ENCODE results near the gene MSLN. TPM values are rescaled to one million over a fixed set of nuclear protein-coding genes. Genes with fewer than 3 reads are reported as not detected.

MSLN gene
- total RNA-seq, 4 donors from 2014 or later, result 1.5 TPM; not detected in 3

DNA sequence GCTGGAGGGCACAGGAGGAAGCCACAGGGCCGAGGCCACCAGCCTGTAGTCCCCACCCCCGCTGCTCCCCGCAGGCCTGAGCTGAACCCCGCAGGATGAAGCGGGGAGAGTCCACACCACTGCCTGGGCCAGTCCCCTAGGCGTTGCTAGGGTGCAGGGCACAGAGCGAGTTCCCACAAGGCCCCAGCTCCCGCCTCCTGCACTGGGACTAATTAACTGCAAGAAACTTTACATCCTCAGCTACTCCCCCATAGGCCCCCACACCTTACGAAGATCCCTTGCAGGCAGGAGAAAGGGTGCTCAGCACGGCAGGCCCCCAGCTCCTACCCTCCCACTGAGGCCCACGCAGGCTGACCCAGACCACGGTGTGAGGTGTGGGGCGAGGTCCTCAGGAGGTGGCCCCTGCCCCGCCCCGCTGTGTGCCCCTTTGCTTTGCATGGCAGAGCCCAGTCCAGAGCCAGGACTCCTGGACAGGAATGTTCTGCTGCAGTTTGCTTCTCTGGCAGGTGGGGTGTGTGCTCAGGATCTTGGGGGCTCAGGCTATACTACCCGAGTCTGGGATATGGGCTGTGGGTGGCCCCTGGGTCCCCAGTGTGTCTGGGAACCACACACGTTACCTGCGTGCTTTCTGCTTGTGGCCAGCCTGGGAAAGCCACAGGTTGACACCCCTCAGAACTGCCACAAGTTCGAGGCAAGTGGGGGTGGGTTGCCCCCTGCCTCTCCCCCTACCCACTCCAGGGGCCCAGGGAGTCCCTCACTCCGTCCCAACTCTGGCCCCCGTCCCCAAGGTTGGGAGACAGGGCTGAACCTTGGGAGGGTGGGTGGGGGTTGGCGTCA is 38.8 kb downstream of the MSLN start:
- Histone ChIP-seq H3K27me3 (peaks cover 0 to 76% of the 10 kb centered on the region in 2 donors), H3K9me3 (no peaks in the 10 kb centered on the region), H3K27ac (no peak overlapping the region), H3K4me3 (no peak overlapping the region), H3K36me3 (peaks cover 0 to 15% (median 0%) of the 10 kb centered on the region in 3 donors), H3K4me1 (peaks cover 0 to 4% (median 0%) of the 10 kb centered on the region in 4 donors)
- TF ChIP-seq EP300 (IDR thresholded peaks at IDR 0.05), result no peak
- TF ChIP-seq CTCF (IDR thresholded peaks at IDR 0.05), result no peak
- TF ChIP-seq POLR2A (IDR thresholded peaks at IDR 0.05), result no peak
- 57 to 60% methylated on average over 8 to 19 of the region's 22 CpGs for WGBS, 2 donors
- DNase-seq (ENCODE audit: low spot score in 2 of 2), result no peak

GRCh38 chr16:799948-800833 is 39.7 kb downstream of the MSLN start, which contains the start of gene GNG13:
TSS of gene GNG13 (minus strand) at chr16:800734. CDS start at chr16:799077, 1,657 bp downstream.
- no peak within 1 kb of the TSS for H3K27ac ChIP-seq
- peaks cover 0 to 76% of the 10 kb centered on the region in 2 donors for H3K27me3 ChIP-seq
- H3K4me3 ChIP-seq, result no peak within 1 kb of the TSS
- TF ChIP-seq CTCF (IDR thresholded peaks at IDR 0.05), result no peak
- TF ChIP-seq EP300 (IDR thresholded peaks at IDR 0.05), result no peak
- TF ChIP-seq POLR2A (IDR thresholded peaks at IDR 0.05), result no peak
- no peaks in the 10 kb centered on the region for H3K9me3 ChIP-seq
- DNase-seq (ENCODE audit: low spot score in 2 of 2), result no peak
- 0 to 10% methylated on average over 12 to 18 of the region's 57 CpGs for WGBS, 2 donors
- H3K4me1 ChIP-seq, result peaks cover 0 to 4% (median 0%) of the 10 kb centered on the region in 4 donors
- H3K36me3 ChIP-seq, result peaks cover 0 to 14% (median 0%) of the 10 kb centered on the region in 3 donors

DNA sequence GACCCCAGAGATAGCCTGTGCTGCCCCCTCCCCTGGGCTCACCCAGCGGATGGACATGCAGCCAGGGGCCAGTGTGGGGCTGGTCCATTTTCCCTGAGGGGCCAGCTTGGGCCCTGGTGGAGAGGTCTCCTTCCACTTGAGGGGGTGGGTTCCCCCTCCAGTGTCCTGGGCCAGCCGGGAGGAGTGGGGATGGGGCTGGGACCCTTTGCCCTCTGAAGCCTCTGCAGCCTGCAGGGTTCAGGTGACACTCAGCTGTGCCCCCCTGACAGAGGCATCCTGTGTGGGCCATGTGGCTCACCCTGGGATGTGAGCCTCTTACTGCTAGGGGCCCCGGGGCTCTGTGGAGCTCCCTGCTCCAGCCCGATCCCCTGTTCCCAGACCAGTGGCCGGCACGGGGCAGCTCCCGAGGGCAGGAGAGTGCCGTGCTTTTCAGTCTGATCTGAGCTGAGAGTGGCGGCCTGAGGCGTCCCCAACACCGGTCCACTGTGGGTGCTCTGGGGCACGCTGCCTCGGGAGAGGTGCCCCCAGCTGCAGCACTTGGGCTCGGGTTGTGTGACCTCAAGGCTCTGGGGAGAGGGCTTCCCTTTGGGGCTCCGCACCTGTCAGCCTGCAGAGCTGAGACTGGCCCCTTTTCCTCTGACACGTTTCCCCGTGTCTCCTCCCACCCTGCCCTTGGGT is 40.4 kb downstream of the MSLN start:
- WGBS, 2 donors, result 4 to 15% methylated on average over 5 to 15 of the region's 17 CpGs
- no peaks in the 10 kb centered on the region for H3K9me3 ChIP-seq
- peaks cover 0 to 9% (median under 1%) of the 10 kb centered on the region in 4 donors for H3K4me1 ChIP-seq
- H3K27ac ChIP-seq, result no peak overlapping the region
- TF ChIP-seq EP300 (IDR thresholded peaks at IDR 0.05), result no peak
- TF ChIP-seq POLR2A (IDR thresholded peaks at IDR 0.05), result no peak
- TF ChIP-seq CTCF (IDR thresholded peaks at IDR 0.05), result no peak
- peaks cover 0 to 74% of the 10 kb centered on the region in 2 donors for H3K27me3 ChIP-seq
- H3K36me3 ChIP-seq, result peaks cover 0 to 14% (median 0%) of the 10 kb centered on the region in 3 donors
- H3K4me3 ChIP-seq, result no peak overlapping the region
- DNase-seq (ENCODE audit: low spot score in 2 of 2), result no peak

- no peak overlapping the region for H3K4me3 ChIP-seq
These were observed 41.2 kb downstream of the MSLN start for GRCh38 chr16:801584-802363.

More at GRCh38 chr16:801584-802363, 41.2 kb downstream of the MSLN start:
- no peak for DNase-seq (ENCODE audit: low spot score in 2 of 2)
- 53 to 56% methylated on average over 9 to 17 of the region's 22 CpGs for WGBS, 2 donors
- H3K4me1 ChIP-seq, result peaks cover 0 to 16% (median 7%) of the 10 kb centered on the region in 4 donors
- TF ChIP-seq POLR2A (IDR thresholded peaks at IDR 0.05) (no peak), CTCF (IDR thresholded peaks at IDR 0.05) (no peak), EP300 (IDR thresholded peaks at IDR 0.05) (no peak)
- peaks cover 0 to 68% of the 10 kb centered on the region in 2 donors for H3K27me3 ChIP-seq
- H3K27ac ChIP-seq, result no peak overlapping the region
- H3K36me3 ChIP-seq, result peaks cover 0 to 6% (median 0%) of the 10 kb centered on the region in 3 donors
- H3K9me3 ChIP-seq, result no peaks in the 10 kb centered on the region

Data from tibial nerve (tissue), 4 donors.